HEK293 (cell line): ENCODE measurements around the gene TTC6.

Experiments
- CTCF ChIP-seq: fragments of 450-650 bp; formaldehyde crosslinking; IDR thresholded peaks from 2 replicates; pipeline ENCODE4 v1.5.1; 2016; ENCODE audit warnings: missing biosample characterization, missing genetic modification characterization
- ZFP41 ChIP-seq: fragments of 450-650 bp; formaldehyde crosslinking; IDR thresholded peaks from 2 replicates; pipeline ENCODE4 v1.5.1; 2016; ENCODE audit warnings: missing biosample characterization, missing genetic modification characterization, borderline replicate concordance
- ZNF335 ChIP-seq: fragments of 450-650 bp; formaldehyde crosslinking; conservative IDR thresholded peaks from 2 replicates; pipeline ENCODE4 v1.5.1; 2016; ENCODE audit warnings: missing biosample characterization, missing genetic modification characterization

GRCh38 chr14:37579274-37579673 lies 16.2 kb upstream of the TTC6 start:
- TF ChIP-seq ZNF335 (tag by site-specific recombination) (no peak), ZFP41 (no peak), CTCF (tag by site-specific recombination) (no peak)
